ENCODE measurements around the gene NDUFAF7. TPM values are rescaled to one million over a fixed set of nuclear protein-coding genes. Genes with fewer than 3 reads are reported as not detected.

NDUFAF7 gene
- total and polyA plus RNA-seq, 2 experiments from 2014 or later = 25.0 to 28.0 TPM

DNA sequence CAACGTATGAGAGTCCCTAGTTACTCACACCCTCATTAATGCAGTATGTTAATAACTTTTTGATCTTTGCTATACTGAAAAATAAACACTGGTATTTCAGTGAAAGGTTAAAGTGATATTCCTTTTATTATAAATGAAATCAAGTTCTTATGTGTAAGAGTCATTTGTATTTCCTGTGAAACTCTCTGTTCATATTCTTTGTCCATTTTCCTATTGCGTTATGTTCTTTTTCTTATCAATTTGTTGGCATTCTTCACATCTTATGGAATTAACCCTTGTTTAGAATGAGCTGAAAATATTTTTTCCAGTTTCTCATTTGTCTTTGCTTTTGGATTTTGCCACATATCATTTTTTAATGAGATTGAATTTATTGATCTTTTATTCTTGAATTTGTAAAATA, 44.8 kb downstream of the NDUFAF7 start:
- Histone ChIP-seq H3K27ac (no peak overlapping the region), H3K4me3 (no peak overlapping the region), H3K4me1 (ENCODE audit: low read depth) (no peaks in the 10 kb centered on the region), H3K9me3 (ENCODE audit: low read depth) (no peaks in the 10 kb centered on the region), H3K27me3 (no peaks in the 10 kb centered on the region), H3K36me3 (peaks cover 66% of the 10 kb centered on the region)
- TF ChIP-seq, protein P1, sequence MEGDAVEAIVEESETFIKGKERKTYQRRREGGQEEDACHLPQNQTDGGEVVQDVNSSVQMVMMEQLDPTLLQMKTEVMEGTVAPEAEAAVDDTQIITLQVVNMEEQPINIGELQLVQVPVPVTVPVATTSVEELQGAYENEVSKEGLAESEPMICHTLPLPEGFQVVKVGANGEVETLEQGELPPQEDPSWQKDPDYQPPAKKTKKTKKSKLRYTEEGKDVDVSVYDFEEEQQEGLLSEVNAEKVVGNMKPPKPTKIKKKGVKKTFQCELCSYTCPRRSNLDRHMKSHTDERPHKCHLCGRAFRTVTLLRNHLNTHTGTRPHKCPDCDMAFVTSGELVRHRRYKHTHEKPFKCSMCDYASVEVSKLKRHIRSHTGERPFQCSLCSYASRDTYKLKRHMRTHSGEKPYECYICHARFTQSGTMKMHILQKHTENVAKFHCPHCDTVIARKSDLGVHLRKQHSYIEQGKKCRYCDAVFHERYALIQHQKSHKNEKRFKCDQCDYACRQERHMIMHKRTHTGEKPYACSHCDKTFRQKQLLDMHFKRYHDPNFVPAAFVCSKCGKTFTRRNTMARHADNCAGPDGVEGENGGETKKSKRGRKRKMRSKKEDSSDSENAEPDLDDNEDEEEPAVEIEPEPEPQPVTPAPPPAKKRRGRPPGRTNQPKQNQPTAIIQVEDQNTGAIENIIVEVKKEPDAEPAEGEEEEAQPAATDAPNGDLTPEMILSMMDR (IDR thresholded peaks at IDR 0.05; ENCODE audit: low read depth, low read length) = no peak
- DNase-seq (ENCODE audit: low read depth in 1 of 2, low spot score in 1 of 2) = peak in 1 of 2 donors; percentile 53

DNA sequence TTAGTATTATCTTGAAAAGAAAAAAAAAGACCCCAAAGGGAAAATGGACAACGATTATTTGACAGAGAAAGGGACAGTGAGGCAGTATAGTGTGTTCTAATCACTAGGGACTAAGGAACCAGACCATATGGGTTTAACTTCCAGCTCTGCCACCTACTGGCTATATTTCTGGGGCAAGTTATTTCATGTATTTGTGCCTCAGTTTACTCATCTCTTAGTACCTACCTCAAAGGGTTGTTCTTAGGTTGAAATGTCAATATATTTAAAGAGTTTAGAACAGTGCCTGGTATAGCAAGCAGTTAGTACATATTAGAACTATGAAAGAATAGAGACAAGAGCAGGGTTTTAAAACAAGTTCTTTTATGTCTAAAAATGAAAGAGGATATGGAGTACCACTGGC, 50.5 kb downstream of the NDUFAF7 start:
- Histone ChIP-seq H3K9me3 (ENCODE audit: low read depth) (no peaks in the 10 kb centered on the region), H3K27ac (no peak overlapping the region), H3K4me3 (no peak overlapping the region), H3K4me1 (ENCODE audit: low read depth) (no peaks in the 10 kb centered on the region), H3K27me3 (no peaks in the 10 kb centered on the region), H3K36me3 (peaks cover 63% of the 10 kb centered on the region)
- DNase-seq (ENCODE audit: low read depth in 1 of 2, low spot score in 1 of 2) = no peak
- TF ChIP-seq, protein P1 (IDR thresholded peaks at IDR 0.05; ENCODE audit: low read depth, low read length) = no peak

DNA sequence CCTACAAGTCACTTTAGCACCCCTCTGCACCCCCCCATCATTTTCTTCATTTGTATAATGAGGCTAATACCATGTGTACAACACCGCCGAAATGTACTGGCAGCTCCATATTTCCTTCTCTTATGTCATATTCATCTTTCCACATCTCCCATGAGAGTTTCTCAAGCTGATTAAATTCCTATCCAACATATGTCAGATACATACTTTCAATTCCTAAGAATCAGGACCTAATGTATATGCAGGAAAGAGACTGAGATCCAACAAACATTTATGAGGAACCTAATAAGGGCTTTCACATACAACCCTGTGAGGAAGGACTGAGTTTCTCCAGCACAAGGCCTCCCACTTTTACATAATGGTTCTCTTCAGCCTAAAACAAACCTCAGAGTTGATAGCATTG, 51.3 kb downstream of the NDUFAF7 start:
- H3K4me3 ChIP-seq = no peak overlapping the region
- no peaks in the 10 kb centered on the region for H3K27me3 ChIP-seq
- H3K27ac ChIP-seq = no peak overlapping the region
- H3K4me1 ChIP-seq (ENCODE audit: low read depth) = no peaks in the 10 kb centered on the region
- TF ChIP-seq, protein P1 (IDR thresholded peaks at IDR 0.05; ENCODE audit: low read depth, low read length) = no peak
- DNase-seq (ENCODE audit: low read depth in 1 of 2, low spot score in 1 of 2) = peak in 1 of 2 donors; percentile 61
- H3K9me3 ChIP-seq (ENCODE audit: low read depth) = no peaks in the 10 kb centered on the region
- H3K36me3 ChIP-seq = peaks cover 60% of the 10 kb centered on the region

DNA sequence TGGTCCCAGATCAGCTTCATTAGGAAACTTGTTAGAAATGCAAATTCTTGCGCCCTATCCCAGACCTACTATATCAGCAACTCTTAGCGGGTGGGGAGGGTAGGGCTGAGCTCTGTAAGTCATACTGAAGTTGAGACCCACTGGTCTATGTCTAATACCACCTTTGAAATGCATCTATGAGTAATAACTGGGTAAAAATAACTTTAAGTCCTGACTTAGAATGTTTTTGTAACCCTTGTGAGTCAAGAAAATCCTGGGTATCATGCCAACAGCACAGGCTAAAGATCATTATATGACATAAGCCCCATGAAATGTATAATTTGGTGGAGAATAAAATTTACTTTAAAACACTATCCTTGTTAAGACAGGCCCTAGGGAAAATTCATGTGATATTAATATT, 51.7 kb downstream of the NDUFAF7 start:
- DNase-seq (ENCODE audit: low read depth in 1 of 2, low spot score in 1 of 2) = peak in 1 of 2 donors; percentile 85
- TF ChIP-seq, protein P1 (IDR thresholded peaks at IDR 0.05; ENCODE audit: low read depth, low read length) = no peak
- H3K36me3 ChIP-seq = peaks cover 57% of the 10 kb centered on the region
- no peaks in the 10 kb centered on the region for H3K4me1 ChIP-seq (ENCODE audit: low read depth)
- H3K27me3 ChIP-seq = no peaks in the 10 kb centered on the region
- H3K27ac ChIP-seq = no peak overlapping the region
- no peak overlapping the region for H3K4me3 ChIP-seq
- no peaks in the 10 kb centered on the region for H3K9me3 ChIP-seq (ENCODE audit: low read depth)

DNA sequence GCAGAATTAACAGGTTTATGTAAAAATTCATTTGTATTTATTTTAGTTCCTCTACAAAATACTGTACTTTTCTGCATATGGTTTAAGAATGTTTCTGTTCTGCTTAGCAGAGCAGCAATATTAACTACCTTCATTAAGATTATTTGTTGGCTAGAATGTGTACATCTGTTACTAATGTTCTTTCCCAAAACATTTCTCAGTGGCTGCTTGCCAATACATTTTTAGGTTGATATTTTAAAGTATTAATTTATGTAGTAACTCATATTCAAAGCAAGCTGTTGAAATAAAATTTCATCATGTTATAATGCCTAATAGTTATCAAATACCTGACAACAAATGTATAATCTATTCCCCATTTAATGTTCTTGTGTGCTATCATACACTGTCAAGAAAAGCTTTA, 52.9 kb downstream of the NDUFAF7 start:
- Histone ChIP-seq H3K9me3 (ENCODE audit: low read depth) (no peaks in the 10 kb centered on the region), H3K27me3 (no peaks in the 10 kb centered on the region), H3K27ac (no peak overlapping the region), H3K4me3 (no peak overlapping the region), H3K4me1 (ENCODE audit: low read depth) (no peaks in the 10 kb centered on the region), H3K36me3 (peaks cover 57% of the 10 kb centered on the region)
- TF ChIP-seq, protein P1 (IDR thresholded peaks at IDR 0.05; ENCODE audit: low read depth, low read length) = no peak
- peak in 1 of 2 donors; percentile 42 for DNase-seq (ENCODE audit: low read depth in 1 of 2, low spot score in 1 of 2)

DNA sequence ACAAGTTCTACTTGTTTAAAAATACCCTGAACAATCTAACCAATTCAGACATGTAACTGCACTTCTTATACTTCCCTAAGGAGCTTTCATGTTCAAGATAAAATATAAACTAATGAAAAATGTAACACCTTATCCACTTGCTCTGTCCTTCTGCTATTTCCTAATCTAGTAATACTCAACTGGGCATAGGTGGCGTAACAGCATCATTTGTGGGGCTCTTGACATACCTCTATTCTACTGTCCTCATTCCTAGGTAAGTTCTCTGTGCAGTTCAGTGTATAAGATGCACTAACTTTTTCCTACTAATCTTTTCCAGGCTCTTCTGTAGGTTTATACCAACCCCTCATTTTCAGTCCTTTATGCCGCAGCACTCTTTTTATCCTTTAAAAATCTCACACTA, 56.5 kb downstream of the NDUFAF7 start:
- peaks cover 39% of the 10 kb centered on the region for H3K36me3 ChIP-seq
- no peak for DNase-seq (ENCODE audit: low read depth in 1 of 2, low spot score in 1 of 2)

More for the DNA sequence above, 56.5 kb downstream of the NDUFAF7 start:
- Histone ChIP-seq H3K9me3 (ENCODE audit: low read depth) (no peaks in the 10 kb centered on the region), H3K27me3 (no peaks in the 10 kb centered on the region), H3K27ac (no peak overlapping the region), H3K4me3 (no peak overlapping the region), H3K4me1 (ENCODE audit: low read depth) (no peaks in the 10 kb centered on the region)
- TF ChIP-seq, protein P1 (IDR thresholded peaks at IDR 0.05; ENCODE audit: low read depth, low read length) = no peak

Measured in cardiac muscle cell (in vitro differentiated cells and primary cell).